GM19043 (cell line): Measurements from ENCODE around the gene GOLIM4.
"Not testable (repeated sequence)": the region's sequence is repeated elsewhere in the genome, so short reads cannot be mapped to it uniquely, and the experiment has no call there.

Experiments used
- ATAC-seq: cut with Tn5 transposase; IDR thresholded peaks from one replicate; pipeline ENCODE4 v1.9.1; 2021; ENCODE audit warnings: low read depth; ENCODE audit not compliant: unreplicated experiment

Gene GOLIM4

DNA sequence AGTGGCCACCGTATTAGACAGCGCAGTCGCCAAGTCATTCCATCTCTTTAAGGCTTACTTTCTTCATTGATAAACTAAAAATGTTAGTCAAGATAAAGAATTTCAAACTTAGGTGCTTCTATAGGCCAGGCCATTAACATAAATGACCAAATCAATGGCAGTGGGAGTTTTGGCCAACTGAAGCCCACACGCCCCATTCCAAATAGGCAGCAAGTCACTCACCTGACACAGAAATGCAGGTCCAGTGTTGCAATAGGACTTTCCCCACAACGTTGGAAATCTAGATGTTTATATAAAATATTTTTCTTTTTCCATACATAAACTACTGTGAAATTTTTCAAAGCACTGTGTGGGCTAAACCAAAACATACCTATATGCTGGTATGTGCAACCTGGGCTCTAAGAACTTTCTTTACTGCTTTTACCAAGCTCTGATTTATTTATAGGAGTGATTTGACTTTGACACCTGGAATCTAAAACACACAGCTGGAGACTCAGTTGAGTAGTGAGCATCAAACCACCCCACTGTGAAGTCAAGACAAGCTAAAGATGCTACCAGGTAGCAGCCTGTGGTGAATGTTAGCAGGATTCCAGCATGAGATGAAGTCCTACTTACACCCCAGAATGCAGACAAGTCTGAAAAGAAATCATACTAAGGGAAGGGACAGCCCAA lies 15.1 kb downstream of the GOLIM4 start:
- ATAC-seq: no peak

DNA sequence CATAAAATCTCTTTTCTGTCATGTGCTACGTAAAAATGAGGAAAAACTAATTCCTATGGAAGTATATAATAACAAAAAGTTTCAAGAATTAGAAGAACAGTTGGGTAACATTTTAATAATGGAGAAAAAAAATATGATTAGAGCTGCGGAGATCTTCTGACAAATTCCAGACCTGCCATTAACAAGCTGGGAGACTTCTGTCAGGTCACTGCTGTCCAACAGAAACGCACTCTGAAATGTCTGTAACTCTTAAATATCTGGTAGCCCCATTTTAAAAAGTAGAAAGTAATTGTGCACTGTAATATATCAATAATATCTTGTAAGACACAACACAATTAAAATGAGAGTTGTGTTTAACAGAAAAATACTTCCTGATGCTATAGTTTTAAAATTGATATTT lies 15.7 kb downstream of the GOLIM4 start:
- ATAC-seq: no peak

DNA sequence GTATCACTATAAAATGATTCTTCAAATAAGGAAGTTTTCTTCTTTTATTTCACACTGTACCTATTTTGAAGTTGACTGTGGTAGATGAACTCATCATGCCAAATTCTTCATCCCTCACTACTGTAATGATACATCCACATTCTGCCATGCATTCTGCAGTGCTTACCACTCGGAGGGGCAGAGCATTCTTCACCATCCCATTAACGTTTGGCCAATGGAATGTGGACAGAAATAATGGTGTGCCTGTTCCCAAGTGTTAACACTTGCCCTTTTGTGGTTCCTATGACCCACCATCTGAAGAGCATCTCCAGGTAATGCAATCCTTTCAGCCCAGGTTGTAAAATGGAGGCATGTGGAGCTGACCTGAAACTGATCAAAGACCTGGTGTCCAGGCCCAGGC lies 18.6 kb downstream of the GOLIM4 start:
- no peak for ATAC-seq

DNA sequence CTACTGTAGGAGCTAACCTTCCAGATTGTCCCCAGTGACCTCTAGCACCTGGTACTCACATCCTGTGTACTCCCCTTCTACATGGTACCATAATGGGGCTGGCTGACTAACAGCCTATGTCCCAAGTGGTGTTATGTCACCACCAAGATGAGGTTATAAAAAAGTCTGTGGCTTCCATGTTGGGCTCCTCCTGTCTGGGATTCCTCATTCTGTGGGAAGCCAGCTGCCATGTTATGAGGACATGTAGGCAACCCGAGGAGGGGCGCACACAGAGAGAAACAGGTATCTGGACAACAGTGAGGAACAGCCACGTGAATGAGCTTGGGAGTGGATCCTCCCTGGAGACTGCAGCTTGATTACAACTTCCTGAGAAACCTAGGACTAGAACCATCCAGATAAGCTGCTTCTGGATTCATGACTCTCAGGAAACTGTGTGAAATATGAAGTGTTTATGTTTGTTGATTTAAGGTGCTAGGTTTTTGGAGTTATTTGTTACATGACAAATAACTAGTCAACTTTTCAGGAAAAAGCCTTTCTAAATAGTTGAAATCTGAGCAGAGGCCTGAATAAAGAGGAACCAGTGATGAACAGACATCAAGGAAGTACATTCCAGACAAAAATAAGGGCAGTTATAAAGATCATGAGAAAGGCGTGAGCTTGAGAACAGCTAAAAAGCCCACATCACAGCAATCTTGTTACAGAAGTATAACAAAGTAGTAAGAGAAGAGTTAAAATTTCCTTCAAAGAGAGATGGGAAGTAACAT lies 21.7 kb downstream of the GOLIM4 start:
- no peak for ATAC-seq

DNA sequence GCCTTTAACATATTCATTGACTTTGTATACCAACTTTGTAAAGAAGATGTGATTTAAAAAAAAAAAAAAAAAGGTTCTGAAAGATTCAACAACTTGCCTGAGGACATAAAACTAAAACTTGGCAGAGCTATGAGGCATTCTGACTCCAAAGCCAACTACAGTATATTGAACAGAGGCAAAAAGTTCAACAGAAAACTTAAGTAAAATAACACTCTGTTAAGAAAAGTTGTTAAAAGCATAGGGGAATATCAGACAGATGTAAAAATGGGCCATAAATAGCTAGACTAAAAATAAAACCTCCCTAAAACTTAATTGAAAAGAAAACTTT lies 23.4 kb downstream of the GOLIM4 start:
- ATAC-seq: no peak

DNA sequence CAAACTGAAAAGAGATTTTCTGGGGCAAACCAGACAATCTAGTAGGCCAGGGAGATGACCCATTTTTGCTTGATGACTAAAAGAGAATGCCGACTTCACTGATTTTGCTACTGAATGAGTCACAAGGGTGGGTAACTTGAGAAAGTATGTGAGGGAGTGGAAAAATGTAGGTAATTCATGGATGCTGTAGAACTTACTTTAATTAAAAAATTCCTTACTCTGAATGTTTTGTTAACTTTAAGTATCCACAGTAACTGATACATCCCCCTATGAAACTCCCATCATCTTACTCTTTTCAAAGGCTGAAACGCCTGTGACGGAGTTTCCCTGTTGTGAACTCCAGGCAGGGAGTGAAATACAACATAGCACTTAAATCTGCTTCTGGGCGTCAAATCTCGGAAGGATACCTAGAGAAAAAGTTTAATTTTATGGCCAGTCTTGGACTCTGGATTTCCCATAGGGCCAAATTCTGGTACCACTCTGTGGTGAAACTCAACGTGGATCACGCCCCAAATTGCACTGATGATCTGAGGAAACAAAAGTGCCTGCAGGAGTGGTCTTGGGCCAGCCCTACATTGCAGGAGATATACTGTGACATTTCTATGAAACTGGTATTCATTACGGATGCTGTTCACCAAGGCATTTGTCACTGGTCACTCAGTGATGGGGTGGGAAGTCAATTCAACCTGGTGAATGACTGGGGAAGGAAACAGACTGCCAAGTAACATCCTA lies 24.0 kb downstream of the GOLIM4 start:
- ATAC-seq: no peak

DNA sequence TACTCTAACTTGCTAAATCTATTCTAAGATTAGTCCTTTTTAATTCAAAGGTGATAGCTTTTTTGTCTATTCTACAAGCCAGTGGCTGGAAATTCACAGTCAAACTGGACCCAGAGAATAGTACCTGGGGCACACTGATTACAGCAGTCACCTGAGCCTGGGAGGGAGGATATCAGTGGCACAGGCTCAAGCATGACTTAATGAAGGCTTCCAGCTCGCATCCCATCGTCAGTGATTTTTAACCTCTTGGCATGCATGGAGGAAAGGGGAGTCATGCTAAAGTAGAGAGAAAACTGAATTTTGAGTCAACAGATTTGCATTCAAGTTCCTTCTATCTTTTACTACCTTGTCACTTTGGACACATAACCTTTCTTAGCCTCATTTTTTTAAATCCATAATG lies 24.8 kb downstream of the GOLIM4 start:
- no peak for ATAC-seq

DNA sequence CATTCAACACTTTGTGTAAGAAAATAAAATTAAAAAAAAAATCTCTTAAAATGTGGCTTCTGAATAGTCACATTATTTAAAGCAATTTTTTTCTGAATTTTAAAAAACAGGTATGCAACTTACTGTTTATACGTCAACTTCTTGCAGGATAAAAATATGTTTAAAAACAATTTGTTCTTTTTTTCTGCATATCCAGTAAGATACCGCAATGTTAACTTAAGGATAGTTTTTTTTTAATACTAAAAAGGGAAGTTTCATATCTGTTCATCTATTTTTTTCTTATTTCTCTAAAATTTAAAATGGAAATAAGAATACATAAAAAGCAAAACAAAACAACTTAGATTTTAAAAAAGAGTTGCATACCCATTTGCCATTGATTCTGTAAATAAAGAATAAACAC lies 27.4 kb downstream of the GOLIM4 start:
- ATAC-seq: no peak

DNA sequence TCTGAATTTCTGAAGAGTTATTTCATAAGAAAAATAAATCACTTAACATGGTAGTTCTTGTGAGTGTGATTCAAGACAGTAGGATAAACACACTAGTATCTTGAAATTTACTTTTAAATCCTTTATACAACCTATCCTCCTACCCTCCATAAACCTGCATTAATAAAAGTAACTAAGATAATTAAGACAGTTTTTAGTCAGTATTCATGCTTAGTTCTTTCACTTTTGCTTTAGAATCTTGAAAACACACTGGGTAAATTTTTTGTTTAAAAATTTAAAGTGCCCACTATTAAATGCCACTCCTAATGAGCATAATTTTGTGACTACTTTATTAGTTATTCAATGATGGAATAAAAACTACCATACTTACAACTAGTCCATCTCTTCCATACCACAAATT lies 28.8 kb downstream of the GOLIM4 start:
- no peak for ATAC-seq

DNA sequence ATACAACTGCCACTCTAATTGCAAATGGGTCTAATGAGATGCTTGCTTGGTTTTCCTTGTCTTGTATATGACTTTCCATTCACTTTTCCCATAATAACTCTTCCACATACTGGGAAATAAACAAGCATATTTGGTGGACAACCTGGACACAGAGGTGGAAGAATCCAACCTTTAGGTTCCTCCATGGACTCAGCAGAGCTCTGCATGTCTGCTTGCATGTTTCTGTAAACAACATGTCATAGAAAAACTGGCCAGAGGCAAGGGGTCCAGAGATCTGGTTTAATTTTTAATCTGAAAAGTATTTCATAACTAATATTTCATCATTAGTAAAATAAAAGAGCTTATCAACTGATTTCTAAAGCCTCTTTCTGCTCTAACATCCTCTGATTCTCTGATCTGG lies 30.2 kb downstream of the GOLIM4 start:
- ATAC-seq: no peak

DNA sequence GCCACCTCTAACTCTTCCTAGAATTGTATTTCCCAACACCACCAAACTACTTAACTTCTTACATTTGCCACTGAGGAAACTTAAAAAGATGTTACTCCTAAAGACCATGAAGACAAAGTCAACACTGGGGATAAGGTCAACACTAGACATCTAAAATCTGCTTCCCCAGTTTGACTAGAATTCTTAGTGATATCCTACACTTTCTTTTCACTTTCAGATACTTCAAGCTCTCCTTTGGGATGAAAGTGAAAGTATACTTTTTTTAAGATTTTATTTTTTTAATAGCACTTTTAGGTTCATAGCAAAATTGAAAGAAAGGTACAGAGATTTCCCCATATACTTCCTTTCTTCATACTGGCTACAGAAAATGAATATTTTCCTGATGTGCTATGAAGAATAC lies 32.6 kb downstream of the GOLIM4 start:
- ATAC-seq: no peak

DNA sequence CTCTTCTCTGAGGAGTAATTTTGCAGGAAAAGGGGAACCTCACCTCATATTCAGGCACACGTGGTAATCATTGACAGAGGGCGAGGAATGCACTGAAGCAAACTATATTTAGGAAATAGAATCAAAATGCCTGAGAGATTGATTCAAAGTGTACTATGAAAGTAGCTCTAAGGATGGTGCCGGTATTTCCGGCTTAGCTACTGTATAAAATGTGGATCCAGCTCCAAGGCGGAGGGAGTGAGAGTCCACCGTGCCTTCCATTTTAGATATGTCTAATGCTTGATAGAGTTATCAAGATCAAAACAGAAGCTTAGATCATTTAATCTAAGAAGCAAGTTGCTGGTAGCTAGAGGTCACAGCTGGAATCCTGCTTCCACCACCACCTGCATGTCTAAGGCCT lies 33.0 kb downstream of the GOLIM4 start:
- no peak for ATAC-seq

DNA sequence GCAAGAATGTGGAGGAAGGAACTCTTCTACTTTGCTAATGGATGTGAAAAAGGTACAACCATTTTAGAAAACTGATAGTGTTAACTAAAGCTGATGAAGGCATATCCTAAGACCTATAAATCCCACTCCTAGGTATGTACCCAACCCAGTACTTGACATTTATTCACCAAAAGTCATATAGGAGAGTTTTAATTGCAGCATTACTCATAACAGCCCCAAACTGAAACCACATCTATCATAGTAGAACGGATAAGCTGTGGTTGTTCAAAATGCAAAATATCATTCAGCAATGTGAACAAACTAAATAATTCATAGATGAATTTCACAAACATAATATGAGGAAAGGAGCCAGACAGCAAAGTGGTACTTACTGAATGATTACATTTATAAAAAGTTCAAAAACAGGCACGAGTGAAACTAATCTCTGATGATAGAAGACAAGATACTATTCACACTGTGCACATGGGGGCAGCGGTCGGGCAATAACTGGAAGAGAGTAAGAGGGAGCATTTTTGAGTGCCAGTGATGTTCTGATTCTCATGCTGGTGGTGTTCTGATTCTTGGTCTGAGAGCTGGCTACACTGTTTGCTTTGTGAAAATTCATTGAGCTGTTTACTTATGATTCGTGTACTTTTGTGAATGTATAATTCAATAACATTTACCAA lies 34.3 kb downstream of the GOLIM4 start:
- peak; percentile 73 for ATAC-seq

DNA sequence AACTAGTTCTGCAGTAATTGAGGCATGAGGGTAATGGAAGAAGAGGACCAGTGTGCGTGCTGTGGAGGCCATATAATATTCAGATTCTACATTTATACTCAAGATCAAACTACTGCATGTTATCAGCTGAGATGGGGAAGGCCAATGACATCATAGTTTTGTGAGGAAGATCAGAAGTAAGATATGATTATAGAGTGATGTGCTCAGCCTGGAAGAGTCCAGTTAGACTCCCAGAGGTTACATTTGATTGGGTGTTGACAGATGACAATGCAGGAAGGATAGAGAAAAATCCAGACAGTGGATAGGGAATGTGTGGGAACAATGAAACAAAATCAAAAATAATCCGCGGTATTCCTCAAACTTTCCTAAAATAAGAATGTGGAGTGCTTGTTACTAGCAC lies 35.4 kb downstream of the GOLIM4 start:
- ATAC-seq: no peak

DNA sequence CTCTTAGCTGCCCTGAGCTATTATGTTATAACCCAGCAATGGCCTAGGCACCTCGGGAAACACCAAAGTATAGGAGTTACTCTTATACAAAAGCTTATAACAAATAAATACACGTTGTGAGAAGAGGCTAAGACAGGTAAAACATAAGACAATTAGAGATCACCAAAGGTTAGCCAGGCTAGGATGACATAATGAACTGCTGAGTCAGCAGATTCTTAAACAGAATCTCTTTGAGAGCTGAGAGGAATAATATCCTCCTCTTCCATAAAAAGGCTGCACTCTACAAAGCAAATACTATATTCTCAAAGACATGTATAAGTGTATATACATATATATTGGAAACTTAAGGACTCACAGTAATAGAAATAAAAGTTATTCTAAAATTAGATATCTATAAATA lies 37.2 kb downstream of the GOLIM4 start:
- ATAC-seq: no peak

DNA sequence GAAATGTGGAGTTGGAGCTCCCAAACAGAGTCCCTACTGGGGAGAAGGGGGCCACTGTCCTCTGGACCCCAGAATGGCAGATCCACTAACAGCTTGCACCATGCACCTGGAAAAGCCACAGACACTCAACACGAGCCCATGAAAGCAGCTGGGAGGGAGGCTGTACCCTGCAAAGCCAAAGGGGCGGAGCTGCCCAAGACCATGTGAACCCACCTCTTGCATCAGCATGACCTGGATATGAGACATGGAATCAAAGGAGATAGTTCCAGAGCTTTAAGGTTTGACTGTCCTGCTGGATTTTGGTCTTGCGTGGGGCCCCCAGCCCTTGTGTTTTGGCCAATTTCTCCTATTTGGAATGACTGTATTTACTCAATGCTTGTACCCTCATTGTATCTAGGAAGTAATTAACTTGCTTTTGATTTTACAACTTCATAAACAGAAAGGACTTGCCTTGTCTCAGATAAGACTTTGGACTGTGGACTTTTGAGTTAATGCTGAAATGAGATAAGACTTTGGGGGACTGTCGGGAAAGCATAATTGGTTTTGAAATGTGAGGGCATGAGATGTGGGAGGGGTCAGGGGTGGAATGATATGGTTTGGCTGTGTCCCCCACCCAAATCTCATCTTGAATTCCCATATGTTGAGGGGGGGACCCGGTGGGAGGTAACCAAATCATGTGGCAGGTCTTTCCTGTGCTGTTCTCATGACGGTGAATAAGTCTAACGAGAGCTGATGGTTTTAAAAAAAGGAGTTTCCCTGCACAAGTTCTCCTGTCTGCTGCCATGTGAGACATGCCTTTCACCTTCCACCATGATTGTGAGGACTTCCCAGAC lies 39.1 kb downstream of the GOLIM4 start:
- not testable (repeated sequence) for ATAC-seq

DNA sequence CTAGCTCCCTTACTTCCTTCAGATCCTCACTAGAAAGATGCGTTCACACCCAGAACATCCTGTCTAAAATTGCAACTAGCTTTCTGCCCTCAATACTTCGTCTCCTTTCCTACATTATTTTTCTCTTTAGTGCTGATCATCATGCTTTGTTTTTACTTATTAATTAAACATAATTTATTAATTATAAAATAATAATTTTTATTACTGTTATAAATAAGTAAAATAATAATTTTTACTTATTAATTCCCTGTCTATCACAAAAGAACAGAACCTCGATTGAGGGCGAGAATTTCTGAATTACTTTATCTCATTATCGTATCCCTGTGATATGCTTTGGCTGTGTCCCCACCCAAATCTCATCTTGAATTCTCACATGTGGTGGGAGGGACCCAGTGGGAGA lies 41.3 kb downstream of the GOLIM4 start:
- ATAC-seq: no peak

DNA sequence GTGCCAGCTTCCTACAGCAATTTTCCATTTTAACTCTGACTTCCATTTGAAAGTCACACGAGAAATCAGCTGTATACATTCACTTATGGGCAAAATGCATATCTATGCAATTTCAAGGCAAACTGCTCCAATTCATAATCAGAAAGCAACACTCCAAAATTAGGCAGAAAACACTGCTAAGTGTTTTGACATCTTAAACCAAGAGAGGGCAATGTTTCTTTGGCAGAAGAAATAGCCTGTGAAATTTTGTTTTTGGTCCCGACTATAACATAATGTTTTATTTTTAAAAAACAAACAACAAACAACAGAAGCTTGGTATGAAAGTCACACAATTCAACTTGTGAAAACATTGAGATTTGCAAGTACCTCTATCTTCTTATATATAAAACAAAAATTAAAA lies 42.6 kb downstream of the GOLIM4 start:
- ATAC-seq: no peak

DNA sequence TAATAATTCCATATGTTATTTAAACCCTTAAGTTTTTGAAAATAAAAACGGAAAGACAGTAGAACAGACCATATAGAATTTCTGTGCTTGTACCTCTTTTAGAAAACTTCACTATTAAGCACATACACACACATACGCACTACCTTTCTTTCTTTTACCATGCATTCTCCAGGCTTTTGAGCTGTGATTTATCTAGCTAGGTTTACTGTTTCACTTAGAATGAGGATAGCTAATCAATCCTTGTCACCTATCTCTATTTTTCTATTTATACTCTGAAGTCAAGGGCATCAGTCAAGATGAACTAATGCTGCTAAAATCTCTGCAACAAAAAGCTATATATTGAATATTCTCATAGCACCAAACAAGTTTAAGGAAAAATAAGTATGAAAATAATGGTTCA lies 43.2 kb downstream of the GOLIM4 start:
- no peak for ATAC-seq
